NCI-H2171 treated with DMSO at 0.1 percent for 48 hours (cell line): ENCODE measurements around the gene EHF.

Experiments used
- DNase-seq: peaks from one replicate; lab custom pipeline; 2025; lab: John Stamatoyannopoulos, UW

Gene EHF

GRCh38 chr11:34644669-34645406 is 23.9 kb downstream of the EHF start:
- DNase-seq: no peak

- no peak for DNase-seq
Measured at GRCh38 chr11:34646431-34646830, 25.5 kb downstream of the EHF start.

GRCh38 chr11:34647131-34647530 is 26.2 kb downstream of the EHF start:
- no peak for DNase-seq

- no peak for DNase-seq
Measured at GRCh38 chr11:34647532-34647931, 26.6 kb downstream of the EHF start.

- no peak for DNase-seq
Measured at GRCh38 chr11:34648036-34648435, 27.1 kb downstream of the EHF start.

GRCh38 chr11:34649597-34649996 is 28.7 kb downstream of the EHF start:
- no peak for DNase-seq

- no peak for DNase-seq
Measured at GRCh38 chr11:34650528-34650927, 29.6 kb downstream of the EHF start.

GRCh38 chr11:34651551-34651950 is 30.7 kb downstream of the EHF start:
- DNase-seq: no peak

GRCh38 chr11:34652191-34652973 is 31.5 kb downstream of the EHF start:
- DNase-seq: no peak

- DNase-seq: no peak
Measured at GRCh38 chr11:34653031-34653430, 32.1 kb downstream of the EHF start.

- DNase-seq: no peak
Measured at GRCh38 chr11:34653851-34654482, 33.1 kb downstream of the EHF start.

- DNase-seq: no peak
Measured at GRCh38 chr11:34654483-34655334, 33.8 kb downstream of the EHF start.

GRCh38 chr11:34655335-34656008 is 34.6 kb downstream of the EHF start:
- no peak for DNase-seq

GRCh38 chr11:34656062-34656720 is 35.3 kb downstream of the EHF start:
- DNase-seq: no peak

- DNase-seq: no peak
Measured at GRCh38 chr11:34658071-34659015, 37.5 kb downstream of the EHF start.

- no peak for DNase-seq
Measured at GRCh38 chr11:34659096-34659733, 38.3 kb downstream of the EHF start.

- DNase-seq: no peak
Measured at GRCh38 chr11:34665077-34665835, 44.4 kb downstream of the EHF start.

GRCh38 chr11:34667810-34668582 is 47.1 kb downstream of the EHF start:
- no peak for DNase-seq
